Activated CD4-positive, alpha-beta T cell treated with anti-CD3 and anti-CD28 coated beads, Interleukin-2, amount 50 U/mL, for 24 hours (primary cell): ENCODE results near the gene SPTSSA.
A peak's percentile ranks its signal among the peaks of the same experiment; 100 is the strongest.
"Not testable (repeated sequence)": the region's sequence is repeated elsewhere in the genome, so short reads cannot be mapped to it uniquely, and the experiment has no call there.

Source experiments
- DNase-seq, 2 donors: peaks; one replicate each; pipeline ENCODE4 v3.0.0-alpha.2; 2020; ENCODE audit warnings: low read depth in 1 of 2, low spot score in 1 of 2

The SPTSSA gene, protein sequence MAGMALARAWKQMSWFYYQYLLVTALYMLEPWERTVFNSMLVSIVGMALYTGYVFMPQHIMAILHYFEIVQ

DNA sequence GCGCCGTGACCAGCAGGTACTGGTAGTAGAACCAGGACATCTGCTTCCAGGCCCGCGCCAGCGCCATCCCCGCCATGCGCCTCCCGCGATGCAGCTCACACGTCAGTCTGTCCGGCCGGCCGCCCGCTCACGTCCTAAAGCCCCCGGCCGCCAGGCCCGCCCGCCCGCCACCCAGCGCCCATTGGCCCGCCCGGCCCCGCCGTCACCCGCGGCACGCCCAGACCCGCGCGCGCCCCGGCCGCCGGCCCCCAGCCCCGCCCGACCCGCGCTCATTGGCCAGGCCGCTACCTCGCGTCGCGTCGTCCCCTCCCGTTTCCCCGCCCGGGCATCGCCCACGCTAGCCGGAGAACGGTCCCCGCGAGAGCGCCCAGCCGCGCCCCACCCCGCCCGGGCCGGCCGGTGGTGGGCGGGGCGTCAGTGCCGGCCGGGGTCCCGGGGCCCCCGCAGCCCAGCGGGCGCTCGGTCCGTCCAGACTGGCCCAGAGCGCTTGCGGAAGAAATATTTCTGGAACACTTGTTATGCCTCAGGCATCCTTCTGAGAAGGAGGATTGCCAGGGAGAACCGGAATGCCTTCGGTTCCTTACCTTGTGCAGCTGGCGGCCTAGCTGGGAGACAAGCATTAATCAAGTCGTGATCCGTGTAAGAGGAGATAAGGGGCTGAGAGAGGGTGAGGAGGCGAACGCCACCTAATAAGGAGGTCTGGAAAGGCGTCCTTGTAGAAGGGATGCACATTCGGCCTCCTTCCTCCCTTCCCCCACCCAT is at the start of gene SPTSSA:
TSS of gene SPTSSA (minus strand) at position 109 of the 762 bp plus-strand sequence. CDS start at position 76, 33 bp downstream.
- DNase-seq: peak; percentile 67 to 83

DNA sequence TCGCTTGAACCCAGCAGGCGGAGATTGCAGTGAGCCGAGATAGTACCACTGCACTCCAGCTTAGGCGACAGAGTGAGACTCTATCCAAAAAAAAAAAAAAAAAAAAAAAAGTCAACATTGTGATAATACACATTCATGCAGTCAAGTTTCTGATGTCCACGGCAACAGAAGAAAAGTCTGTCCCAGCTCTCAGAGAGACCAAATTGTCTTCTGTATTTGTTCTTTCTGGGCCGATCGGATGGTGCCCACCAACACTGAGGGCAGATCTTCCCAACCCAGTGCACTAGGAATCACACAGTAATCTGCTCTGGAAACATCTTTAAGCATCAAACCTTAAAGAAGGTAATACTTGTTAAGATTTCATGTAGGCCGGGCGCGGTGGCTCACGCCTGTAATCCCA is 45.8 kb upstream of the SPTSSA start:
- DNase-seq: no peak

DNA sequence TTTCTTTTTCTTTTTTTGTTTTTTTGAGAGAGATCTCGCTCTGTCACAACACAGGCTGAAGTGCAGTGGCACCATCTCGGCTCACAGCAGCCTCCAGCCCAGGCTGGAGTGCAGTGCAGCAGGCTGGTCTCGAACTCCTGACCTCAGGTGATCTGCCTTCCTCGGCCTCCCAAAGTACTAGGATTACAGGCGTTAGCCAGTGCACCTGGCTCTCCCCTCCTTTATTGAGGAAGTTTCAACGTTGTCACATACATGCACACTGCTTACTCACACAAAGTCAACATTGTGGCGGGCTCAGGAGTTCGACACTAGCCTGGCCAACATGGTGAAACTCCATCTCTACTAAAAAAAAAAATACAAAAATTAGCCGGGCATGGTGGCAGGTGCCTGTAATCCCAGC is 45.4 kb upstream of the SPTSSA start:
- no peak for DNase-seq

DNA sequence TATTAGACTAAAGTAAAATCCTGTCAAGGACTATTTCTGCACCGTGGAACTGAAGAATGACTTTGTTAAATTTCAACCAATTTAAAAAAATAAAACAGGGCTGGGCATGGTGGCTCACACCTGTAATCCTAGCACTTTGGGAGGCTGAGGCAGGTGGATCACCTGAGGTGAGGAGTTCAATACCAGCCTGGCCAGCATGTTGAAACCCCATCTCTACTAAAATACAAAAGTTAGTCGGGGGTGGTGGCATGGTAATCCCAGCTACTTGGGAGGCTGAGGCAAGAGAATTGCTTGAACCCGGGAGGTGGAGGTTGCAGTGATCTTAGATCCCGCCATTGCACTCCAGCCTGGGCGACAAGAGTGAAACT is 43.1 kb upstream of the SPTSSA start:
- not testable (repeated sequence) for DNase-seq

DNA sequence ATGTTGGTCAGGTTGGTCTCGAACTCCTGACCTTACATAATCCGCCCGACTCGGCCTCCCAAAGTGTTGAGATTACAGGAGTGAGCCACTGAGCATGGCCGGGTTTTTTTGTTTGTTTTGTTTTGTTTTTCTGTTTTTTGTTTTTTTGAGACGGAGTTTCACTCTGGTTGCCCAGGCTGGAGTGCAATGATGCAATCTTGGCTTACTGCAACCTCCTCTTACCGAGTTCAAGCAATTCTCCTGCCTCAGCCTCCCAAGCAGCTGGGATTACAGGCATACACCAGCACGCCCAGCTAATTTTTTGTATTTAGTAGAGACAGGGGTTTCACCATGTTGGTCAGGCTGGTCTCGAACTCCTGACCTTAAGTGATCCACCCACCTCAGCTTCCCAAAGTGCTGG is 42.0 kb upstream of the SPTSSA start:
- DNase-seq: not testable (repeated sequence)

DNA sequence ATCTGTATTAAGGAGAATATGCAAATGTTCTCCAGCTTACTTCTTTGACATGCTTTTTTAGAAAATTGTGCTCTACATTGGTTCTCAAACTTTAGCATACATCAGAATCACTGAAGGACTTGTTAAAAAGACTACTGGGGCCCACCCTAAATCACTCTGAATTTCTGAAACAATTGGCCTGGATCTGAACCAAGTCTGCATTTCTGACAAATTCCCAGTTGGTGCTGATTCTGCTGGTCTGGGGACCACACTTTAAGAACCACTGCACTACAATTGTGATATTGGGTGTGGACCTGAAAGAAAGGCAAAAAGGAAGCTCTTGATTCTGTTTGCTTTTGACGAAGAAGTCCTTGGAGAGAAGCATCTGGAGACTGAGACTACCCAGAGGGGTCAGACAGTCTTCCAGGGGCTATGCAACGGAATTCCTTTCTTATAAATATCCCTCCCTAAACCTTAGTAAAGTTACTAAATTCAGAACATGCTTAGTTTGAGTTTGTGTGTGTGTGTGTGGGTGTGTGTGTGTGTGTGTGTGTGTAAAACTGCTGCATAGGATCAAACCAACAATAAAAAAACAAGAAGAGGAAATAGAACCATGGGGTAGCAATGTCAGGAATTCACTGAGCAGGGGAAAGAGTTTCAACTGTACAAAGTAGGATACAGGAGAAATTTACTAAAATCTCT is 40.6 kb upstream of the SPTSSA start:
- no peak for DNase-seq

DNA sequence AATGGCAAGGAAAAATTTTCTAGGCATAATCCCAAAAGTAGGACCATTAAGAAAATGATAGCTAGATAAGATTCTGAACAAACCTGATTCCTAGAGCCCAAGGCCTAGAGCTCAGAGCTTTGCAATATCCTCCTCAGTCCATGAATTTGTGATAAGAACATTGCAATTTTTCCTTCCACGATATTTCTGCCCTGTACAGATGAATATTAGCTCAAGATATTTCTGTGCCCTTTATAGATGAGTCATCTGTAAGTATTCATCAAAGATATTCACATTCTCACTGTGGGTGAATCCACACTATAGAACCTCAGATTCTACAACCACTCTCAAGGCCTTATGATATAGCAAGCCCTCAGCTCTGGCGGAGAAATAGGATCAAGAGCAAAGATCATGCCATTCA is 40.0 kb upstream of the SPTSSA start:
- no peak for DNase-seq

DNA sequence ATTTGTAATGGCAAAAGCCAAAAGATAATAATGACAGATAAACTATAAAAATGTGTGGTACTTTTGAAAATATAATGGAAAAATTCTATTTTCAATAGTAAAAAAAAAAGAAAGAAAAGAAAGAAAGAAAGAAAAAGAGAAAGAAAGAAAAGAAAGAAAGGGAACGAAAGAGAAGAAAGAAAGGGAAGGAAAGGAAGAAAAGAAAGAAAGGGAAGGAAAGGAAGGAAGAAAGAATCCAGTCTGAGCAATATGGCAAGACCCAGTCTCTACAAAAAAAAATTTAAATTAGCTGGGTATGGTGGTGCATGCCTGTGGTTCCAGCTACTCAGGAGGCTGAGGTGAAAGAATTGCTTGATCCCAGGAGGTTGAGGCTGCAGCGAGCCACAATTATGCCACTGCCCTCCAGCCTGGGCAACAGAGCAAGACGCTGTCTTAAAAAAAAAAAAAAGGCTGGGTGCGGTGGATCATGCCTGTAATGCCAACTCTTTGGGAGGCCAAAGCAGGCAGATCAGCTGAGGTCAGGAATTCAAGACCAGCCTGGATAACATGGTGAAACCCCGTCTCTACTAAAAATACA is 39.1 kb upstream of the SPTSSA start:
- DNase-seq: no peak

DNA sequence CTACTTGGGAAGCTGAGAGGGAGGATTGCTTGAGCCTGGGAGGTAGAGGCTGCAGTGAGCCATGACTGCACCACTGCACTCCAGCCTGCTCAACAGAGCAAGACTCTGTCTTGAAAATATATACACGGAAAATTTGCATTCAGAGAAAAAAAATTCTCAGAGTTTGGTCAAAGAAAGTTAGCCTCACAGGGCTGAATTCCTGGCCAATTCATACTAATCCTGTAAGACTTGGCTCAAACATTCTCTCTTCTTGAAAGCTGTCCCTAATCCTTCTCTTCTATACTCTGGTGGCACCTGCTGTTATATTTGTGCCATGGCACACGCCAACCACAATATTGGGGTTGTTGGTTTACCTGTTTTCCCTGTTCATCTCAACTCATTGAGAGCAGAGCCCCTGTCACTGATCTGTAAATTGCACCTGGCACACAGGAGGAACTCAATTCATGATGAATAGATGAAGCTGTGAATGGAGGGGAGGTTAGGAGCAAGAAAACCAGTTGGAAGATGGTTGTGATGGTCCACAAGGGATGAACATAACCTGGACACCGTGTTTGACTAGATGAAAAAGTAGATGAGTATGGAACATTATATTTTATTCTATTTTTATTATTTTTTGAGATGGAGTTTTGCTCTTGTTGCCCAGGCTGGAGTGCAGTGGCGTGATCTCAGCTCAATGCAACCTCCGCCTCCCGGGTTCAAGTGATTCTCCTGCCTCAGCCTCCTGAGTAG is 36.8 kb upstream of the SPTSSA start:
- DNase-seq: no peak

DNA sequence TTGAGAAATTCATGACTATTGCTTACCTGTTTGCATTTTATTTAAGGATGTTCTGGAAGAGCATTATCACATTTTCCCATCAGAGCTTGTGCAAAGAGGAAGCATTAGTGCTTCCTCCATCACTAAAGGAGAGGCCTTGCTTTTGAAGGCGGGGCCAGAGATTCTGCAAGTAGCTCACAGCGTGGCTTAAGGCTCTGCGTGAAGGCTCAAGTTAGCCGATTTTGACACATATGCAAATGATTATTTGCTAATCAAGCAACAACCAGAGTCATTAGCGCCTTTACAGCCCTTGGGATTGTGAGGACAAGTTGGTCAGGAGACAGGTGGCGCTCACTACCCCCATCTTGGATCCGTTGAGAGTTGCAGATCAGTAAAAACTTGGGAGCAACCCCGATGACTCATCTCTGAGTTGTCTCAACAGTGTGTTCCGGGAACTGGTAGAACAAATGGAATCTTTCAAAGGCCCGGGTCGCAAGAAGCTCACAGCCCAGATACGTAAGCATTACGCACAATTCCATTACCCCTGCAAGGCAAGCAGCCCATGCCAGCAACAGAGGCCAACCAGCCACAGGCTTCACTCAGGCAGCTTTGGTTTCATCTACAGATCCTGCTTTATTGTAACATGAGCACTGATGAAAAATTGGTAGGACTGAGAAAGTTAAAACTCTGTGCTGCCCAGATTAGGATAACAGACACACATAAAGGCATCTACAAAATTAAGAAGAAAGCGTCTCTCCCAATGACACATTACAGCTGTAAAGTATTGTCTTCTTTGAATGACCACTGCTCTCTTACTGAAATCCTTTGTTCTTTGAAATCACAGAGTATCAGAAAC is 34.9 kb upstream of the SPTSSA start:
- no peak for DNase-seq

DNA sequence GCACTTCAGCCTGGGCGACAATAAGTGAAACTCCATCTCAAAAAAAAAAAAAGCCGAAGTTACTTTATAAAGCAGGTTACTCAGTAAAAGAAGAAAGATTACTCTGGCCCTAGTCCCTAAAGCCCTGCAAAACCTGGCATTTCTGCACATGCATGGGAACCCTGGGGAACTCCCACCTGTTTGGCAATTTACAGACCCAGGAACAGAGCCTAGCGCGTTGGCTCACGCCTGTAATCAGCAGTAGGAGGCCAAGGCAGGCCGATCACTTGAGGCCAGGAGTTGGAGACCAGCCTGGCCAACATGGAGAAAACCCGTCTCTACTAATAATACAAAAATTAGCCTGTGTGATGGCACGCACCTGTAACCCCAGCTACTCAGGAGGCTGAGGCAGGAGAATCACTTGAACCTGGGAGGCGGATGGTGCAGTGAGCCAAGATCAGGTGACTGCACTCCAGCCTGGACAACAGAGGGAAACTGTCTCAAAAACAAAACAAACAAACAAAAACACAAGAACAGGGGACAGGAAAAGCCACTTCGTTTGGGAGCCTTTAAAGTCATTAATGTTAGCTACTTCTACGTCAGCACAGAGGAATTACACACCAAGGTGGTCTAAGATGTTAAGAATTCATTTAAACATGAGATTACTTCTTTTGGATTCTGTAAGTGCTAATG is 34.1 kb upstream of the SPTSSA start:
- no peak for DNase-seq

DNA sequence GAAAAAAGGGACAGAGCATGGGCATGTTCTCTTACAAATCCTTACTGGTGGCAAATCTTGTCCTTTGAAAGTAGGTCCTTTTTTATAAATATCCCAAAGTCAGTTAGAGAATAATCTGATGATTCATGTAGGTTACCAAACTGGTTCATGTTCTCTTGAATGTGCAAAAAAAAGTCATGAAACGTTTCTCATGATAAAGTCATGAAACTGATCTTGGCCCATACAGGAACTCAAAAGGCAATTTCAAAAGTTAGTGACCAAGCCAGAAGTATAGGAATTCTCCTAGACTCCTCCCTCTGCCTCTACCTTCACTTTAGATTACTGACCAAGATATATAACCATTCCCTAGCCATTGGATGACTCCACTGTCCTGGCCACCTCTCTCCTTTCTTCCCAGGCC is 27.3 kb upstream of the SPTSSA start:
- no peak for DNase-seq

DNA sequence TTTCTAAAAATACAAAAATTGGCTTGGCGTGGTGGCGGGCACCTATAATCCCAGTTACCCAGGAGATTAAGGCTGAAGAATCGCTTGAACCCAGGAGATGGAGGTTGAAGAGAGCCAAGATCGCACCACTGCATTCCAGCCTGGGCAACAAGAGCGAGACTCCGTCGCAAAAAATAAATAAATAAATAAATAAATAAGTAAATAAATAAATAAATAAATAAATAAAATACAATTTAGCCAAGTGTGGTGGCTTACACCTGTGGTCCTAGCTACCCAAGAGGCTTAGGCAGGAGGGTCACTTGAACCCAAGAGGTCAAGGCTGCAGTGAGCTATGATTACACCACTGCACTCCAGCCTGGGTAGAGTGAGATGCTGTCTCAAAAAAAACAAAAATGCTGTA is 26.5 kb upstream of the SPTSSA start:
- no peak for DNase-seq

DNA sequence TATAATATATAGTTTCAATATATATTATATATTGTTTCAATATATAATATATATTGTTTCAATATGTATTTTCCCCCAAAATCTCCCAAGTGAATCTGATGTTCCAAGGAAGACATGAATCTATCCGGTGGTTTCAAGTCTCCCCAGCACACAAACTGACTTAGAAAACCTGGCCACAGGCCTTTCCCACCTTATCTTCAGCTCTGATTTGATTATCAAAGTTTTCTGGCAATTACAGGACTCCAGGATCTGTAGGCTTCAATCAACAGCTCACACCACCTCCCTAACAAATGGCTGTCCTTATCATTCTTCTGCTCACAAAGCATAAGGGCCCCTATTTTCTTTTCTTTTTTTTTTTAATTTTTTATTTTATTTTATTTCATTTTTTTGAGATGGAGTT is 22.7 kb upstream of the SPTSSA start:
- DNase-seq: no peak

DNA sequence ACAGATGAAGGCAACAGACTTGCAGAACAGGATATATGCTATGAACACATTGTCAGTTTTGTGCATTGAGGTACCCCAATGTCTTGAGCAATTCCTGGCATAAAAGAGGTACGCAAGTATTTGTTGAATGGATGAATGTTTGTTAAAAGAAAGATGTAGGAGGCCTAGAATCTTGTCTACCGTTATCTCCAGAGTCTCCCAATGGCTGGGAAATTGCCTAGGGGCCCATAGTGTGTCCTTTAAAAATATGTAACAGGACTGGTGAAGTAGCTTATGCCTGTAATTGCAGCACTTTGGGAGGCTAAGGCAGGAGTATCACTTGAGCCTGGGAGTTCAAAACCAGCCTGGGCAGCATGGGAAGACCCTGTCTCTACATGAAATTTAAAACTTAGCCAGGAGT is 20.4 kb upstream of the SPTSSA start:
- DNase-seq: no peak

DNA sequence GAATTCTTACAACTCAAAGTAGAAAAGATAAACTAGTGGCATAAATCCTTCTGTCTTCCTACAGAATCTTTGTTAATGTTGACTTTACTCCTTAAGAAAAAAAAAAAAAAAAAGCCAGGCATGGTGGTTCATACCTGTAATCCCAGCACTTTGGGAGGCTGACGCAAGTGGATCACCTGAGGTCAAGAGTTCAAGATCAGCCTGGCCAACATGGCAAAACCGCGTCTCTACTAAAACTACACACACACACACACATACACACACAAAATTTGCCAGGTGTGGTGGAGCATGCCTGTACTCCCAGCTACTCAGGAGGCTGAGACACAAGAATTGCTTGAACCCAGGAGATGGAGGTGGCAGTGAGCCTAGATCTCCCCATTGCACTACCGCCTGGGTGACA is 17.7 kb upstream of the SPTSSA start:
- no peak for DNase-seq

DNA sequence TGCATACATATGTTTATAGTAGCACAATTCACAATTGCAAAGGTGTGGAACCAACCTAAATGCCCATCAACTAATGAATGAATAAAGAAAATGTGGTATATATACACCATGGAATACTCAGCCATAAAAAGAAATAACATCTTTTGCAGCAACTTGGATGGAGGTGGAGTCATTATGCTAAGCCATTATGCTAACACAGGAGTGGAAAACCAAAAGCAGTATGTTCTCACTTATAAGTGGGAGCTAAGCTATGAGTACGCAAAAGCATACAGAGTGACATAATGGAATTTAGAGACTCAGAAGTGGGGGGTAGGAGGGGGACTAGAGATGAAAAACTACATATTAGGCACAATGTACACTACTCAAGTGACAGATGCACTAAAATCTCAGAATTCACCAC is 16.2 kb upstream of the SPTSSA start:
- DNase-seq: no peak

DNA sequence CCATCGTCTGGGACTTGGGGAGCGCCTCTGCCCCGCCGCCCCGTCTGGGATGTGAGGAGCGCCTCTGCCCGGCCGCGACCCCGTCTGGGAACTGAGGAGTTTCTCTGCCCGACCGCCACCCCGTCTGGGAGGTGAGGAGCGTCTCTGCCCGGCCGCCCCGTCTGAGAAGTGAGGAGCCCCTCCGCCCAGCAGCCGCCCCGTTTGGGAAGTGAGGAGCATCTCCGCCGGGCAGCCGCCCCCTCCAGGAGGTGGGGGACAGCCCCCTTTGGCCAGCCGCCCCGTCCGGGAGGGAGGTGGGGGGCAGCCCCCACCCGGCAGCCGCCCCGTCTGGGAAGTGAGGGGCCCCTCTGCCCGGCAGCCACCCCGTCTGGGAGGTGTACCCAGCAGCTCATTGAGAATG is 14.0 kb upstream of the SPTSSA start:
- DNase-seq: not testable (repeated sequence)

DNA sequence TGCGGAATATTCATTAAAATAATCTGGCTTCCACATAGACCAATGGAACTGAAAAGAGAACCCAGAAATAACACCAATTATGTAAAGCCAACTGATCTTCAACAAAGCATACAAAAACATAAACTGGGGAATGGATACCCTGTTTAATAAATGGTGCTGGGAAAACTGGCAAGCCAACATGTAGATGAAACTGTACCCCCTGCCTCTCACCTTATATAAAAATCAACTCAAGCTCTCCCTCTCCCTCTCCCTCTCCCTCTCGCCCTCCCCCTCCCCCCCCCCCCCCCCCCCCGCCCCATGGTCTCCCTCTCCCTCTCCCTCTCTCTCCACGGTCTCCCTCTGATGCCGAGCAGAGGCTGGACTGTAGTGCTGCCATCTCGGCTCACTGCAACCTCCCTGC is 13.1 kb upstream of the SPTSSA start:
- no peak for DNase-seq

DNA sequence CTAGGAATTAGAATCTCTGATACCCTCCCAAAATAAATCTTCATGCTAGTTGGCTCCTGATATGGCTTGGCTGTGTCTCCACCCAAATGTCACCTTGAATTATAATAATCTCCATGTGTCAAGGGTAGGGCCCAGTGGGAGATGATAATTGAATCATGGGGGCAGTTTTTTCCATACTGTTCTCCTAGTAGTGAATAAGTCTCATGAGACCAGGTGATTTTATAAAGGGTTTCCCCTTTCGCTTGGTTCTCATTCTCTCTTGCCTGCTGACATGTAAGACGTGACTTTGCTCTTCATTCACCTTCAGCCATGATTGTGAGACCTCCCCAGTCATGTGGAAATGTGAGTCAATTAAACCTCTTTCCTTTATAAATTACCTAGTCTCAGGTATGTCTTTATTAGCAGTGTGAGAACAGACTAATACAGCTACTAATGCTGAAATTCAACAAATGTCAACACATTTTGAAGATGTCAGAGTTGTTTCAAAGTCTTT is 12.2 kb upstream of the SPTSSA start:
- no peak for DNase-seq
